IPS-18c (cell line): ENCODE data around the gene KLHDC8B.
"Not testable (repeated sequence)": the region's sequence is repeated elsewhere in the genome, so short reads cannot be mapped to it uniquely, and the experiment has no call there.

Experiments used
- H3K4me3 ChIP-seq: 2 replicates; pipeline ENCODE4 v1.7.0; 2013; ENCODE audit warnings: low read depth, mild to moderate bottlenecking, low read length, moderate library complexity; ENCODE audit not compliant: insufficient read depth
- H3K9me3 ChIP-seq: one replicate; pipeline ENCODE4 v1.6.1; 2013; ENCODE audit warnings: mild to moderate bottlenecking, low read length, moderate library complexity; ENCODE audit not compliant: control insufficient read depth, insufficient read depth

Gene KLHDC8B

GRCh38 chr3:49217688-49218470 is 46.5 kb downstream of the KLHDC8B start:
- Histone ChIP-seq H3K9me3 (peaks cover 8% of the 10 kb centered on the region), H3K4me3 (no peak overlapping the region)

DNA sequence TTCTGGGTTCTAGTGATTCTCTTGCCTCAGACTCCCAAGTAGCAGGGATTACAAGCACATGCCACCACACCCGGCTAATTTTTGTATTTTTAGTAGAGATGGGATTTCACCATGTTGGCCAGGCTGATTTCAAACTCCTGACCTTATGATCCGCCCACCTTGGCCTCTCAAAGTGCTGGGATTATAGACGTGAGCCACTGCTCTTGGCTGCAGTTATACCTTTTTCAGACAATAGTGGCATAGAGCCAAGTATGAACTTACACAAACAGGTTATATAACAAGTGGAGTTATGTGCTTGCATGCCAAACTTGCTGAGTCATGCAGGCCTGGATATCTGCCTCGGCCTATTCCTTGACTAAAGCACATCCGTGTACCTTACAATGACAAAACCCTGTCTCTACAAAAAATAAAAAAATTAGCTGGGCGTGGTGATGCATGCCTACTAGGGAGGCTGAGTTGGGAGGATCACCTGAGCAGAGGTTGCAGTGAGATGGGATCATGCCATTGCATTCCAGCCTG is 47.1 kb downstream of the KLHDC8B start:
- H3K9me3 ChIP-seq, H3K4me3 ChIP-seq: not testable (repeated sequence)

- peaks cover 6% of the 10 kb centered on the region for H3K9me3 ChIP-seq
- H3K4me3 ChIP-seq, result no peak overlapping the region
Observed at GRCh38 chr3:49219132-49219531, 47.7 kb downstream of the KLHDC8B start.

GRCh38 chr3:49220985-49221563 is 49.7 kb downstream of the KLHDC8B start:
- H3K9me3 ChIP-seq, H3K4me3 ChIP-seq: not testable (repeated sequence)

- H3K4me3 ChIP-seq, result no peak overlapping the region
- H3K9me3 ChIP-seq, result peaks cover 8% of the 10 kb centered on the region
Observed at GRCh38 chr3:49222002-49222401, 50.6 kb downstream of the KLHDC8B start.
